Head of caudate nucleus (tissue), 42 donors: ENCODE results near the gene LRP5.
"Not testable (repeated sequence)": the region's sequence is repeated elsewhere in the genome, so short reads cannot be mapped to it uniquely, and the experiment has no call there.

Source experiments
- DNase-seq, 42 donors: peaks; one replicate each; pipeline versions ENCODE4 v3.0.0 to v3.0.0-alpha.2; 2020 to 2021; ENCODE audit warnings: mixed read lengths in 7 of 42
- intact Hi-C: fragments of 100-400 bp; cut with DNase I; formaldehyde crosslinking; loops from one replicate; pipeline ENCODE4 v1.15.0; 2022

Gene LRP5

GRCh38 chr11:68390315-68390714 lies 77.9 kb downstream of the LRP5 start:
- intact Hi-C loops: no loop called here
- no peak for DNase-seq

- no peak for DNase-seq
- intact Hi-C loops: no loop called here
These were observed 80.4 kb downstream of the LRP5 start for GRCh38 chr11:68392822-68393221.

- intact Hi-C loops: no loop called here
- no peak for DNase-seq
These were observed 84.1 kb downstream of the LRP5 start for GRCh38 chr11:68396516-68396915.

- no peak for DNase-seq
- intact Hi-C loops: no loop called here
These were observed 84.9 kb downstream of the LRP5 start for GRCh38 chr11:68397256-68397655.

- no peak for DNase-seq
- intact Hi-C loops: no loop called here
These were observed 86.8 kb downstream of the LRP5 start for GRCh38 chr11:68398995-68399851.

- no peak for DNase-seq
These were observed 87.5 kb downstream of the LRP5 start for GRCh38 chr11:68399916-68400315.

GRCh38 chr11:68400584-68400983 lies 88.2 kb downstream of the LRP5 start:
- DNase-seq, intact Hi-C loops: not testable (repeated sequence)

More at GRCh38 chr11:68399916-68400315, 87.5 kb downstream of the LRP5 start:
- intact Hi-C loops: no loop called here

GRCh38 chr11:68401856-68402255 lies 89.5 kb downstream of the LRP5 start:
- intact Hi-C loops: no loop called here
- no peak for DNase-seq

GRCh38 chr11:68402355-68403031 lies 90.1 kb downstream of the LRP5 start:
- intact Hi-C loops: no loop called here
- DNase-seq: no peak

GRCh38 chr11:68403424-68403823 lies 91.0 kb downstream of the LRP5 start:
- intact Hi-C loops: no loop called here
- no peak for DNase-seq

GRCh38 chr11:68403831-68404230 lies 91.4 kb downstream of the LRP5 start:
- DNase-seq: no peak
- intact Hi-C loops: no loop called here

- DNase-seq: no peak
- intact Hi-C loops: no loop called here
These were observed 94.2 kb downstream of the LRP5 start for GRCh38 chr11:68406324-68407313.

- intact Hi-C loops: no loop called here
- no peak for DNase-seq
These were observed 96.1 kb downstream of the LRP5 start for GRCh38 chr11:68408512-68408911.

GRCh38 chr11:68409748-68410344 lies 97.5 kb downstream of the LRP5 start:
- intact Hi-C loops: no loop called here
- no peak for DNase-seq

GRCh38 chr11:68411501-68411991 lies 99.2 kb downstream of the LRP5 start:
- intact Hi-C loops: no loop called here
- DNase-seq: no peak

GRCh38 chr11:68412593-68413475 lies 100.4 kb downstream of the LRP5 start:
- intact Hi-C loops: no loop called here
- no peak for DNase-seq

- no peak for DNase-seq
- intact Hi-C loops: no loop called here
These were observed 101.2 kb downstream of the LRP5 start for GRCh38 chr11:68413591-68413999.
